Thyroid gland (tissue), 4 donors: ENCODE measurements around the gene SHD.

Experiments used
- POLR2A ChIP-seq, 2 donors: fragments of 450-650 bp; IDR thresholded peaks; one replicate each; pipeline ENCODE4 v1.6.1; 2017; ENCODE audit warnings: antibody characterized with exemption in 2 of 2, mild to moderate bottlenecking in 2 of 2, moderate library complexity in 1 of 2
- TF ChIP-seq, protein P1 (sequence below), 6 experiments: fragments of 200-600 bp in 3 of 6; fragments of 450-650 bp in 3 of 6; sonication (generic) in 3 of 6; IDR thresholded peaks; one replicate each; pipeline ENCODE4 v1.5.1; 2016 to 2019; ENCODE audit warnings: antibody characterized with exemption in 6 of 6, mild to moderate bottlenecking in 2 of 6, inconsistent platforms in 1 of 6, moderate library complexity in 1 of 6

DNA sequence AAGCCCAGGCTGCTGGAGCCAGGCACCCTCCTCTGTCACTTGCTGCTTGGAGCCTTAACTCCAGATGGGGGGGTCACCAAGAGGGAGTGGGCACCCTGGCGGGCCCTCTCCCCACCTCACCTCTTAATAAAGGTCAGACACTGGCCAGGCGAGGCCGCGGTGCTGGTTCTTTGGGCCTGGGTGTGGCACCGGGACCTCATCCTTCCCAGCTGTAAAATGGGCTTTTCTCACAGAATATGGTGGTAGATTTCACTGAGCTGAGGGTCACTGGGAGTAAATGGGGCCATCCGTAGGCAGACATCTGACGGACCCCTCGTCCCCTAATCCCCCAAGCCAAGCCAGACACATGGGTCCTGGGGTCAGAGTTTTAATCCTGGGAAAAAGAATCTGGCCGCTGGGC lies 44.6 kb downstream of the SHD start:
- TF ChIP-seq, protein P1, sequence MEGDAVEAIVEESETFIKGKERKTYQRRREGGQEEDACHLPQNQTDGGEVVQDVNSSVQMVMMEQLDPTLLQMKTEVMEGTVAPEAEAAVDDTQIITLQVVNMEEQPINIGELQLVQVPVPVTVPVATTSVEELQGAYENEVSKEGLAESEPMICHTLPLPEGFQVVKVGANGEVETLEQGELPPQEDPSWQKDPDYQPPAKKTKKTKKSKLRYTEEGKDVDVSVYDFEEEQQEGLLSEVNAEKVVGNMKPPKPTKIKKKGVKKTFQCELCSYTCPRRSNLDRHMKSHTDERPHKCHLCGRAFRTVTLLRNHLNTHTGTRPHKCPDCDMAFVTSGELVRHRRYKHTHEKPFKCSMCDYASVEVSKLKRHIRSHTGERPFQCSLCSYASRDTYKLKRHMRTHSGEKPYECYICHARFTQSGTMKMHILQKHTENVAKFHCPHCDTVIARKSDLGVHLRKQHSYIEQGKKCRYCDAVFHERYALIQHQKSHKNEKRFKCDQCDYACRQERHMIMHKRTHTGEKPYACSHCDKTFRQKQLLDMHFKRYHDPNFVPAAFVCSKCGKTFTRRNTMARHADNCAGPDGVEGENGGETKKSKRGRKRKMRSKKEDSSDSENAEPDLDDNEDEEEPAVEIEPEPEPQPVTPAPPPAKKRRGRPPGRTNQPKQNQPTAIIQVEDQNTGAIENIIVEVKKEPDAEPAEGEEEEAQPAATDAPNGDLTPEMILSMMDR (IDR thresholded peaks at IDR 0.05) = no peak
- TF ChIP-seq POLR2A (IDR thresholded peaks at IDR 0.05) = no peak
